Bone marrow (tissue), 2 donors: ENCODE measurements around the gene EFNA4.

Source experiments
- DNase-seq, 2 donors: peaks; one replicate each; lab custom pipeline; 2025; lab: John Stamatoyannopoulos, UW

EFNA4 gene

DNA sequence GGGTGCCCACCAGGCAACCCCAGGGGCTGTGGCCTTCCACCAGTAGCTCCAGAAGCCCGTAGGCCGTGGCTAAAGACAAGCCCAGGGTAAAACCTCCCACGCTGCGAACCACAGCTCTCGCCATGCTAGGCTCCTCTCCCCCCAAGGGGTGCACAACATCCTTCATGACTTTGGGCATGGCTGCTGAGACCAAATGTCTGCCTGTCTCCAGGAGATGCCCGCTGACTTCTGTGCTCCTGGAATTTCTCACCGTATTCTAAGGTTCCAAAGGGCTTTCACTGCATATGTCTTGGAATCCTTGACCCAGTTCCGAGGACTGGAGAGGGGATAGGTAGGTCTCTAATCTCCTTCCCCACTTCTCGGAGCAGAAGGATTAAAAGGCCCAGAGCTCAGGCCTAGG lies 30.0 kb upstream of the EFNA4 start, which contains the start of the genes DCST1 and DCST2:
TSS of gene DCST1 (plus strand) at position 301 of the 400 bp plus-strand sequence. CDS start 213 bp downstream, outside the sequence.
TSS of gene DCST2 (minus strand) at position 258 of the 400 bp plus-strand sequence. CDS start at position 178, 80 bp downstream.
- no peak for DNase-seq

DNA sequence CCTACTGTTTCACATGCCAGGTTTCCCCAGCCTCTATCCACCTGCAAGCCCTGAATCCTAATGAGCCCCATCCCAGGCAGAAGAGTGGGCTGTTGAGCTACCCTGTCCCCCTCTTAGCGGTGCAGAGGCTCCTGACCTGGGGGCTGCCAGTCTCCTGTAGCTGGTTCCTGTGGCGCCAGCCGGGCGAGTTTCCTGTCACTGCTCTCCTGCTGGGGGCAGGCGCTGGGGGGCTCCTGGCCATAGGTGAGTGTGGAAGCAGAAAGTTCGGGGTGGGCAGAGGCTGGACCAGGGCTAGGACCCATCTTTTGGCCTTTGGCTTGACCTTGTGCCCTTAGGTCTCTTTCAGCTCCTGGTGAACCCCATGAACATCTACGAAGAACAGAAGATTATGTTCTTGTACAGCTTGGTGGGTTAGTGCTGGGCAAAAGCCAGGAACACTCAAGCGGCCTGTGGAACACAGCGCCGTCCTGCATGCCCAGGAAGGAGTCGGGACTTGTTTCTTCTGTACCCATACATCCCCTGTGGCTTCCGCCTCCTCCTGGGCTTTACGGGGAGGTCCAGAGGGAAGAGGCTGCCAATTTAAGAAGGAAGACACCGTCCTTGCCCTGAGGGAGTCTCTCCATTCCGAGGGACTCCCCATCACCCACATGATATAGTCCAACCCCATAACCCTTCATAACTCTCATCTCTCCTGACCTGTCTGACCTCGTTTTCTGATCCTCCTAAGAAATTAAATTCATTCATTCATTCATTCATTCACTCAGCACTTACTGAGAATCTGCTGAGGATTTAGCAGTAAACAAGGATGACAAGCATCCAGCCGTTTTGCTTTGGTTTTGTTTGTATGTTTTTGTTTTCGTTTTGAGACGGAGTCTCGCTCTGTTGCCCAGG lies 29.0 kb upstream of the EFNA4 start:
- no peak for DNase-seq

DNA sequence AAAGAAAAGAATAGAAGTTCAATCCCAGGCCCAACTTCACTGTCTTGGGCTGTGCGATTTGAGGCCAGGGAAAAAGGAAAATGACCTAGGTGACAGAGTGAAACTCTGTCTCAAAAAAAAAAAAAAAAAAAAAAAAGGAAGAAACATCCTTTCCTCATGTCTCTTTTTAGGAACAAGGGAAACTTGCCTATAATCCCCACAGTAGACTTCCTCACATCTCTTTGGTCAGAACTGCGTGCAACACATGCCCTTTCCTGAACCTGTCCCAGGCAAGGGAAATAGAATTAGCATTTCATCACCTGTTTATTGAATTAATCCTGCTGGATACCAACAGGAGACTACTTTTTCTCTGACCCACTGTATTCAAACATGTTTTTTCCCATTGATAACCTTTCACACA lies 27.6 kb upstream of the EFNA4 start:
- no peak for DNase-seq

DNA sequence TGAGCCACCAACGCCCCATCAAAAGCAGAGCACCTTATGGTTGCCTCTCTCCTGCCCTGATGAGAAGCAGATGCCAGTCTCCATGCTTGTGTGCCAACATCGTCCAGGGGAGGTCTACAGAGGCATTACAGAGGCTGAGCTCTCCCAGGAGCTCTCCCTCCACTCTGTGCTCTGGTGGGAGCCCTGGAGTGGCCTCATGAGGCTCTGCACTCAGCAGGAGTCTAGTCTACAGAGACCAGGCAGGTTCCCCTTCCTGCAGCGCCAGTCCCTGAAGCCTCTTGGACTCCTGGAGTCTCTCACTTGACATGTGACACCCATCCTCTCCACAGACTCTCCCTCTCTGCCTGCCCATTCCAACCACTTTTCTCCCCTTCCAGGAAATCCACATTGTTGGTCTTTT lies 26.5 kb upstream of the EFNA4 start:
- no peak for DNase-seq

DNA sequence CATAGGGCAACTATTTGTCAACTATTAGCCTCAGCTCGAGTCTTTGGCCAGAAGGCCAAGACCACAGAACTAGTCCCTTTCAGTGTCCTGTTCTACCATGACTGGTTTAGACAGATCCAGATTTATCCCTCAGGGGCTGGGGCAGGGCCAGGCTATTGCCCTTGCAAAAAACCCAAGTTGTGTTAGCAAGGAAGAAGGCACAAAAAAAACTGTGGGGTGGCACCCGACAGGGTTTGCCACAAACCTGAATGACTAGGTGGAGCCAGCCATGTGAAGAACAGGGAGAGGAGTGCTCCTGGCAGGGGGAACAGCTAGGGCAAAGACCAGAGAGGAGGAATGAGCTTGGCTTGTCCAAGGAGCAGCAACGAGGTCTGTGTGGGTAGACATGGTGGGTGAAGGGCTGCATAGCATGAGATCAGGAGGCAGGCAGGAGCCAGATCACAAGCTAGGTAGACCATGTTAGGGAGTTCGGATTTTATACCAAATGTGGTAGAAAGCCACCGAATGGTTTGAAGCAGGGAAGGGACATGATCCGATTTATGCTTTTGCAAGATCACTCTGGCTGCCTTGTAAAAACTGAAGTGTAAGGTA lies 25.6 kb upstream of the EFNA4 start:
- no peak for DNase-seq

DNA sequence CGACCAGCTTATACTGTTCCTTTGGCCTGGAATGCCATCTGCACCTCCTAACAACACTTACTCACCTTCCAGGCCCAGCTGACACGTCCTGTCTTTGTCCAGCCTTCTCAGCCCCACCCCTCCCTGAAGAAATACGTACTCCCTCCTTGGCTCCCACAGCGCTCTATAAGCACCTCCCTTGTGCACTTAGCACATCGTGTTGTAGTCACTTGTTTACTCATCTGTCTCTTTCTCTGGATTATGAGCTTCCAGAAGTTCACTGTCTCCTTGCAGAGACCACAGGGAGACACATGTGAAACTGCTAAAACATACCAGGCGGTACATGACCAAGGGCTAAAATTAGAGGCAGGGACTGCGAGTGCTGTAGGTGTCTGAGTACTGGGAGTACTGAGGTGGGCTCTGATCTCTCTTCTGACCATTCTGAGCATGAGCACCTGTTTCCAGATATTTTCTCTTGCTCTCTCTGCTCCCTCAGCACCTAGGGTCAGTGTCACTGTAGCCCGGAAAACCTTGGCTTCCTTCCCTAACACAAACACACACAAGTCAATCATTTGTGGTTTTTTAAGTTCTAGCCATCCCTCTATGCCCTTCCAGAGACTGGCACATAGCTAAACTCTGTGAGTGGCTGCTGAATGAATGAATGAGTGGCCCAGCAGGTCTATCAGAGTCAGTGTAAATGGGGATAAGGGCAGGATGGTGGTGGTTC lies 24.8 kb upstream of the EFNA4 start:
- DNase-seq, result no peak

DNA sequence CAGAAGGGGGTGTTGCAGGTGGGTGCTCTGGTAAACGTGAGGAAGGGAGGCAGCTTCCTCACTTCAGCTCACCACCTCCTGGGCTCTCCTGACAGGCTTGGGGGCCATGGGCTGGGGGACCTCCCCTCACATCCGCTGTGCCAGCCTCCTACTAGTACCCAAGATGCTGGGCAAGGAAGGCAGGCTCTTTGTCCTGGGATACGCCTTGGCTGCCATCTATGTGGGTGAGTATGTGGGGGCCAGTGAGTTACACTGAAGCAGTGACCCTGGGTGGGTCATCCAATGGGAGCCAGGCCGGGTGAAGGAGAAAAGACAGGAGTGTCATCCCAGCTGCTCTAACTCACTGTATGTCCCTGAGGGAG lies 24.3 kb upstream of the EFNA4 start:
- no peak for DNase-seq

DNA sequence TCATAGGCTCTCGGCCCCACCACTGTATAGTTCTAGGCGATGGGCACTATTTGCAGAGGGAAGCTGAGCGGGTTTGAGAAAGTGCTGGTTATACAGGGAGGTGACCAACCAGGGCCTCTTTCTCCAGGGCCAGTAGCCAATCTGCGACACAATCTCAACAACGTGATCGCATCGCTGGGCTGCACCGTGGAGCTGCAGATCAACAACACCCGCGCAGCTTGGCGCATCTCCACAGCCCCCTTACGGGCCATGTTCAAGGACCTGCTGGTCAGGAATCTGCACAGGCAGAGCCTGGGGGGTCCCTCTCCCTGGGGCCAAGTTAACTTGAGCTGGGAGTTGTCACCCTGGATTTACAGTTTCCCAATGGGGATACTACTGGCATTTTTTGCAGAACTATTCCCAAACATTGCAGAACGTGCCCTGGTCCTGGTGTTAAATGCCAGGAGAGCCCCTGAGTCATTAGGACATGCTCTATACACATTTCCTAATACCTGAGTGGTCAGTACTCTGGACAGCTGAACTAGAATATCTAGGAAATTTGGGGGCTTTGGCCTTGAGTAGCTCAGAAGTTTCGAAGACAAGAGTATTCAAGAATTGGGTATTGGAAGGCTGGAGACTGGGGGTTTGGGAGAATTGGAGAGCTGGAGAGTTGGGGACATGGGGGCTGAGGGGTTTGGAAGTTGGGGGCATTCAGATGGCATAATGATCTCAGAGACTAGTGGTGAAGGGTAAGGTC lies 23.0 kb upstream of the EFNA4 start:
- no peak for DNase-seq

DNA sequence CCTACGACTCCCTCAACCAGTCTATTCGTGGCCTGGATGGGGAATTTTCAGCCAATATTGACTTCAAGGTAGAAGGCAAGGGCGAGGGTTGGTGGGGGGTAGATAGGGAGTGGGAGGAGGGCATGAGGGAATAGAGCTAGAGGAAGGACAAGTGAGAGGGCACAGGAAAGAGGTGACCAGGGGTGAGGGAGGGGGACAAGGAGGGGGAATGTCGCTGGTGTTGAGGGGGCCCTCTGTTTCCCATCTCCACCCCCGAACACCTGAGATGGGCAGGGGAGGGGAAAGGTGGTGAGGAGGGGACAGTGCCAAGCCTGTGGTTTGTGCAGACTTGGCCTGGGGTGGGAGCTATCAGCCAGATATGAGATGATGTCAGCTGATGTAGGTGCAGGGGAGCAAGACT lies 20.8 kb upstream of the EFNA4 start:
- no peak for DNase-seq

DNA sequence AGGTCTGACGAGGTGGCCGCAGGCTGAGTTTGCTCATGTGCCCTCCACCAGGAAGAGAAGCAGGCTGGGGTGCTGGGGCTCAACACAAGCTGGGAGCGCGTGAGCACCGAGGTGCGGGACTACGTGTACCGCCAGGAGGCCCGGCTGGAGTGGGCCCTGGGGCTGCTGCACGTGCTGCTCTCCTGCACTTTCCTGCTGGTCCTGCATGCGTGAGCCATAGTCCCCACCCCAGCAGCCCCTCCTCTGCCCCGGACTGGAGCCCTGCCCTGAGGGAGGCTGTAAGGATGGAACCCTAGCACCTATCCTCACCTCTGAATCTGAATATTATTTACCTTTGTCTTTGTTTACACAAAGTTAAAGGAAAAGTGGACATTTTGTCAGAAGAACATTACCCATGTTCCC lies 20.2 kb upstream of the EFNA4 start:
- DNase-seq, result no peak

DNA sequence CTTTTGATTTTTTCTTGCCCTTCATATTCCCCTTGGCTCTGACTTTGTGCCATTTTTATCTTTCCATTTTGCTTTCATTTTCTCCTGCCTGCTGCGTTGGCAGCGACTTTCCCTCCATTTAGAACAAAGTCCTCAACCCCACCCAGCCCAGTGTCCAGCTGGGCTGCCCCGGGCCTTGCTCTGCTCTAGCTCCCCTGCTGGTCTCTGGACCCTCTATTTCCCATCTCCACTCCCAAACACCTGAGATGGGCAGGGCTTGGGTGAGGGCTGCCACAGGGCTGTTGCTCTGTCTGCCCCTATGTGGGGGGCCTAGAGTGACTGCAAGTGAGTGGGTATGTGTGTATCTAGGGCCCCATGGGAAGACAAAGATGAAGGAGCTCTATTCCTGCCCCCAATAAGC lies 19.7 kb upstream of the EFNA4 start:
- no peak for DNase-seq

DNA sequence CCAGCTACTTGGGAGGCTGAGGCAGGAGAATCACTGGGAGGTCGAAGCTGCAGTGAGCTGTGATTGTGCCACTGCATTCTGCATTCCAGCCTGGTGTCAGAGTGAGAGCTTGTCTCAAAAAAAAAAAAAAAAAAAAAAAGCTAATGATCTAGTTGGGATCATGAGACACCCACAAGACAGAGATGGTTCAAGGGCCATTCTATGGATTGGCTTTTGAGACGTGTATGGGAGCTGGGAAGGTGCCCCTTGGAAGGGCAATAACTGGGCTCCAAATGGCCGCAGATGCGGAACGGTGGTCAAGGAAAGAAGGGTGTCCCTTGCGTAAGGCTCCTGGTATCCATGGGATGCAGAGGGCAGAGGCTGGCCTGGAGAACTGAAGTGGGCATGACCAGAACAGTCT lies 19.2 kb upstream of the EFNA4 start:
- no peak for DNase-seq

DNA sequence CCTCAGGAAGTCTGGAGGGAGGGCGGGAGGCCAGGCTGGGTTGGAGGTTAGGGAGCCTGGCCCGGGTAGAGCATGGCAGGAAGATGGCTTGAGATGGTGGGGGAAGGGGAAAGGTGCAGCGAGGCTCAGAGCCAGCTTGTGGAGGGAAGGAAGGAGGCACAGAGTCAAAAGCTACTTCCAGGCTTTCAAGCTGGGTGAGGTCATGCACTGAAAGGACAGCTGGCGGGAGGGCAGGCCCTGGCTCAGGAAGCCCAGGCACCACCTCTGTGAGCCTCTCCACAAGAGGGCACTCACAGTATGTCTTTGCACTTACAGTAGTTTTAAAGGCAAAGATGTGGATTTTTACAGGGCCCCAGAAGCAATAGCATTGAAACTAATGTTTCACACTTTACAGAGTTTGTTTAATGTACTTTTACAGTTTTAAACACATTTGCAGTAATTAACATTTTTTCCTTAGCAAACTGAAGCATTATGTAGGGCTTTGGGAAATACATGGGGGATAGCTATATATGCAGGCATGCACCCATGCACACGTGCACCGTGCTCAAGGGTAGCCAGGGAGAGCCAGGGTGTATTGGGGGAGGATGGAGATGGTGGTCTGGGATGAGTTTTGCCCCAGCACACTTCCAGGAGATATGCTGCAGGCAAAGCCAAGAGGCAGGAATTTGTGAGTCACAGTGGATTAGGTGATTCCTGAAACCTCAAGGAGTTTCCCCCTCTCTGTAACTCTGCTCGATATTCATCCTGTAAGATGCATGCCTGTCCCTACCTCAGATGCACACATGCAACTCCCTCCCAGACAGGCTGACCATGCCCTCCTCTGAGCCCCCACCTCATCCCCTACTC lies 18.5 kb upstream of the EFNA4 start:
- peak; percentile 25 to 72 for DNase-seq

DNA sequence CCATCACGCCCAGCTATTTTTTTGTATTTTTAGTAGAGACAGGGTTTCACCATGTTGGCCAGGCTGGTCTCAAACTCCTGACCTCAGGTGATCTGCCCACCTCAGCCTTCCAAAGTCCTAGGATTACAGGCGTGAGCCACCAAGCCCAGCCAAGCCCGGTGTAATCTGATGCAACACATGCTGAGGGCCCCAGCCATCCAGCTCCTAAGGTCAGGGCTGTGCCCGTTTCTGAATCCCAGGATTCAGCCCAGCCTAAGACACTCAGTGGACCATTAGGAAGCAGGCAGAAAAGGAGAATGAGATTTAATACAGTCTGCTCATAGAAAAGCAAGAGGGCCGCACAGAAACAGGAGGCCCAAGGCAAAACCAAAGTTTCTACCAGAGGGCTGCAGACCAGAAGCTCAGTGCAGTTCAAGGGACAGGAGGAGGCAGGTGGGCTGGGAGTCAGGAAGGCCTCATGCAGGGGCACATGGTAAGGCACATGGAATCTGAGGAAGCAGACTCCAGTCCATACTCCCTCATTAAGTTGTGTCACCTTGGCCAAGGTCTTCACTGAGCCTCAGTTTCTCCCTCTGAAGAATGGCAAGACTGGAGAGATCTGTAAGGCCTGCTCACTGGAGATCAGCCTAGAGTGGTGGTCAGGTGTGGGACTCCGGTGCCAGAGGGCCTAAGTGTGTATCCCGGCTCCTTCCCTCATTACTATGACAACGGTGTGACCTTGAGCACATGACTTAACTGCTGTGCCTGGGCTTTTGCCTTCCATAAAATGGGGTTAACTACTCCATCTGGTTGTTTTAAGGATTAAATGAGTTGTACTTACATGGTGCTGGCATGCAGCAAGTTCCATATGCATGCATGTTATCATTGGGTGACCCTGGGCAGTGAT lies 14.8 kb upstream of the EFNA4 start:
- no peak for DNase-seq

DNA sequence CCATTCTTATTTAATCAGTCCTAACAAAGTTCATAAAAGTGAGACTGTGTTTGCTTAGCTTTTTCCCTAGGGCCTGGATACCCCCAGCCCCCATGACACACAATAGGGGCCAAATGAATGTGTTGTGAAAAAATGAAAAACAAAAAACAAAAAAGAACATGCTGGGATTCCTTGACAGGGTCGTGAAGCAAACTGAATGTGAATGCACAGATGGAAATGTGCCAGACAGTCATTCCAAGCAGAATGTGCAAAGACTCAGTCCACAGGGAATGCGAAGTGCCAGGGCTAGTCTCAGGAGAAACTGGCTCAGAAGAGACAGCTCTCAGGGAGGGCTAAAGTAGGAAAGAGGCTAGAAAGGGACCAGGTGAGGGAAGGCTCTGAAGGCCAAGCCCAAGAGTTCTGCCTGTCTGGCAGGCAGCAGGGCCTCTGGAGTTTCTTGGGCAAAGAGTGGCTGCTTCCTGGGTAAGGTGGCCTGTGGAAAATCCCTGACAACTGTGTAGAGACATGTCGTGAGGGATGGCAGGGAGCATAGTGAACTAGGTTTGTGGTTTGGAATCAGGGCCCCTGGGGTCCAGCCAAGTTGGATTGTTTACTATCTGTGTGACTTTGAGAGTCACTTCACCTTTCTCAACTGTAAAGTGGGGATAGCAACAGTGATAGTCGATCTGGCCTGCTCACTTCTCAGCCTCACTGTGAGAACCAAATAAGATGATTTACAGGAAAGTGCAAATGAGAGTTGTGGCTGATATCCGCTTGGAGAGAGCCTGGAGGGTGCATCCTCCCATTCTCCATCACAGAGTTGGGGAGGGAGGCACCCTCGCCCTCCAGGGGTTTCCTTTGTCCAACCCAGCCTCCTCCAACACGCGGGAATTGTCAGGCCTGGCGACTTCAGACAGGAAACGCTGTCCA lies 13.6 kb upstream of the EFNA4 start:
- DNase-seq, result no peak

DNA sequence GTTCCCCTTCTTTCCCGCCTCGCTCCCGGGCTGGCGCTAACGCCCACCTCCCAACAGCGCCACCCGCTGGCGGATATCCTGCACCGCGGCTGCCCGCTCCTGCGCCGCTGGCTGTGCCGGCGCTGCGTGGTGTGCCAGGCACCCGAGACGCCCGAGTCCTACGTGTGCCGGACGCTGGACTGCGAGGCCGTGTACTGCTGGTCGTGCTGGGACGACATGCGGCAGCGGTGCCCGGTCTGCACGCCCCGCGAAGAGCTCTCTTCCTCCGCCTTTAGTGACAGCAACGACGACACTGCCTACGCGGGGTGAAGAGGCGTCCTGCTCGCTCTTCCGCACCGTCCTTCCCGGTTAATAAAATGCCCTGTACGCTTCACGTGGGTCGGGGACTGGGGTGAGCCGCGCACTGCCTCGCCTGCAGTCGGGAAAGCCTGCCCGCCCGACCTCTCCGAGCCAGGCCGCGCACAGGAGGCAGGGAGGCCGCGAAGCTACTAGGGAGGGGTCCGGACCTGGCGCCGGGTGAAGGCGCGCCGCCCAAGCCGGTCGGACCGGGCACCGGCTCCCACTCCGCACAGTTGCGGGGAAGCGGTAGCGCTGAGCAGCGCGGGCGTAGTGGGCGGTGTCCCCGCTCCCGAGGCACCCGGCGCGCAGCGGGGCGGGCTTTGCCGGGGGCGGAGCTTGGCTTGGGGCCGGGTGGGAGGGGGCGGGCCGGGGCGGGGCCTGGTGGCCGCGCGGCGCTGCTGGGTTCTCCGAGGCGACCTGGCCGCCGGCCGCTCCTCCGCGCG lies 12.8 kb upstream of the EFNA4 start, which contains the start of gene ADAM15:
TSS of gene ADAM15 (plus strand) at position 757 of the 782 bp plus-strand sequence. CDS start 71 bp downstream, outside the sequence.
- peak; percentile 30 to 63 for DNase-seq

DNA sequence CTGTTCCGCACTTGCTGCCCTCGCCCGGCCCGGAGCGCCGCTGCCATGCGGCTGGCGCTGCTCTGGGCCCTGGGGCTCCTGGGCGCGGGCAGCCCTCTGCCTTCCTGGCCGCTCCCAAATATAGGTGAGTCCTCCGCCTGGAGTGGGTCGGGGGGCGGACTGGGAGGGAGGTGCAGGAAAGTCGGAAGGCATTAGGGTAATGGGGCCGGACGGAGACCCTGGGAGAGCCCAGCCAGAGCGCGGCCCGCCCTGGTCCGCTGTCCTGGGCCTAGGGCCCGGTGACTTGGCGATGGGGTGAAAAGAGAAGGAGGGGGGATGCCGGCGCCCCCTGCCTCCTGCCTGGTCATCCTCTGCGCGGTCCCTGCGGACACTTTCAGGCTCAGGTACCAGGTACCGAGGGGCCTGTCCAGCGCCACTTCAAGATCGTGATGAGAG lies 12.2 kb upstream of the EFNA4 start:
- DNase-seq, result no peak

DNA sequence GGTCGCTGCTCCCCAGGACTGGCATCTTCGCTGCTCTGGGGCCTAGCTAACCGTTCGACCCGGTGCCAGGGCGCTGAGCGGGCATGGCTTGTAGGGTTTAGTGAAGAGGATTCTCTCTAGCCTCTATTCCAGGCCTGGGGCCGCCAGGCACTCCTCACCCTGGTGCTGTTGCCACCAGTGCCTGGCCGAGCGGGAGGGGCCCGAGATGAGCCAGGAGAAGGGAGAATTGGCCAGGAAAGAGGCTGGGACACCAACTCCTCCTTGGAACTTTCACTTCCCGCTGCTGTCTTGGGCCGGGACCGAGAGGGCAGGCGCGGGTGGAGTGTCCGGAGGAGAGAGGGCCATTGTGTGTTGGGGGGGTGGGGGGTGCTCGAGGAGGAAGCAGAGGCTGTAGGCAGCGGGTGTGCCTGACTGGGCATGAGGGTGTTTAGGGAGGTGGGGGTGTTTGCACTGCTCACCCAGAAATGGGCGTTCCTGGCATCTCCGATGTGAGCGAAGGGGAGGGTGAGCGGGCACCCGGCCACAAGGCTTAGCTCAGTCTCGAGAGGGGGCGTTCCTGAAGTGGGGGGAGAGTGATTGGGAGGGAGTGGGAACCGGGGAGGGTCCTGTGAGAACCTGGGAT lies 11.7 kb upstream of the EFNA4 start:
- peak in 1 of 2 donors; percentile 29 for DNase-seq
